ENCODE results near the gene FFAR2.
"Not testable (repeated sequence)": the region's sequence is repeated elsewhere in the genome, so short reads cannot be mapped to it uniquely, and the experiment has no call there.

The FFAR2 gene

DNA sequence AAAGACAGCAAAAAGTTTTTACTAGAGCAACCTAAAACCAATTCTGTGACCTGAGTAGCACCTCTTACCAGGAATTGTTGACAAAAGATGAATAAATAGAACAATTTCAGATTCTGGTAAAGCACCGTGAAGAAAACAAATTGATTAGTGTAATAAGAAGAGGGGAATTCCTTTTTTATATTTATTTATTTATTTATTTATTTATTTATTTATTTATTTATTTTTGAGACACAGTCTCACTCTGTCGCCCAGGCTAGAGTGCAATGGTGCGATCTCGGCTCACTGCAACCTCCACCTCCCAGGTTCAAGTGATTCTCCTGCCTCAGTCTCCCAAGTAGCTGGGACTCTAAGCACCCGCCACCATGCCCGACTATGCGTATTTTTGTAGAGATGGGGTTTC is 24.7 kb upstream of the FFAR2 start:
- not testable (repeated sequence) for DNase-seq (ENCODE audit: low read depth in 1 of 2, low spot score in 1 of 2)

DNA sequence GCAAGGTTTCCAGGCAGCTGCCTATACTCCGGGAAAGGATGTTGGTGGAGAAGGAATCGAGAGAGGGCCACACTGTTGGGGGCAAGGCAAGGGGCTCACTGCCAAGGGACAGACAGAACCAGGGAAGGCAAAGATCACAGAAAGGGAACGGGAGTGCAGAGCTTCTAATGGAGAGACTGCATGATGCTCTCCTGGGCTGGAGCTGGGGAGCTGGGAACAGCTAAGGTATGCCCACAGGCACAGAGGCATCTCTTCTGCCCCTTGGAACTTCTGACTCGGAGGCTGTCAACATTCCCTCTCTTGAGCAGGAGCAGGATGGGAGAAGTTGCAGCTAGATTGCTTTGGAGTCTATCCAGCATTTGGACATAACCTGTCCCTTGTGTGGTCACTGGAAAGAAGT is 22.4 kb upstream of the FFAR2 start:
- DNase-seq (ENCODE audit: low read depth in 1 of 2, low spot score in 1 of 2), result no peak

DNA sequence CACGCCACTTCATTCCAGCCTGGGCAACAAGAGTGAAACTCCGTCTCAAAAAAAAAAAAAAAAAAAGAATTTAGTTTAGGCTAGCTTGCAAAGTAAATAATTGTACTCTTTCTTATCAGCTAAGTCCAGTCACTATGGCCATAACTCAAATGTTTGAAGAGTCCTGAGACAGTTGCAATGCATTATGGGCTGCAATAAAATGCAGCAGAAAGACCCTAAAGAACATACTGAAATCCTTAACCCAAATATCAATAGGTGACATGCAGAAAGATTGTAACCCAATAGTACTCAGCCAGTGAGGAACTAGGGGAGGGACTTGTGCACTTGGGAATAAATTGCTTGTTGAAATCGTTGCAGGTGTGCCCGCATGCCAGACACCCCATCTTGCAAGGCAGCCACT is 20.9 kb upstream of the FFAR2 start:
- no peak for DNase-seq (ENCODE audit: low read depth in 1 of 2, low spot score in 1 of 2)

DNA sequence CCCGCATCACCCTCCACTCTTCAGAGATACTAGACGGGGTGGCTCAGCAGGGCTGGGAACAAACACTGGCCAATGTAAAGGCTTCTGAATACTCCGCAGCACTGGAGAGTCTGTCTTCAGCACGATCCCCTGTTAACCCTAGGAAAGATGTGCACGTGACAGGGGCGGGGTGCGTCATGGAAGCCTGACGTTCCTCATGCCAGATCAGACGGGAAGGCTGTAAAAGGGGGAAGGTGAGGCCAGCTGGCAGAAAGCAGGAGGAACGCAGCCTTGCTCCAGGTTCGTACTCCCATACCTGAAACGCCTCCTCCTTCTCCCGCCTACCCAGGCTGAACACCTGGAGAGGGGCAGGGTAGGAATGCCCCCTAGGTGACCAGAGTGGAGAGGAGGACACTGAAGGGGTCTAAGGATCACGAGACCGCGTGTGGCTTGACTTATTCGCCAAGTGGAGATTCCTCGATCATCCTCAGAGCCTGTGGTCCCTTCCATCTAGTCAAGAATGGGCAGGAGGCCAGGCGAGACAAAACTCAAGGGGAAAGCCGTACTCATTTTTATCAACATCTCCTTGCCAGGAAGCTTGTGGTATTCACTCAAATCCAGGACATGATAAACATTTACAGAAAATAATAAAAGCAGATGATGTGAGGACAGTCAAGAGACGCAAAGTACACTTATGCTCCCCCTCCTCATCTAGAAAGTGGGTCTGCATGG is 18.2 kb upstream of the FFAR2 start:
- DNase-seq (ENCODE audit: low read depth in 1 of 2, low spot score in 1 of 2), result no peak

DNA sequence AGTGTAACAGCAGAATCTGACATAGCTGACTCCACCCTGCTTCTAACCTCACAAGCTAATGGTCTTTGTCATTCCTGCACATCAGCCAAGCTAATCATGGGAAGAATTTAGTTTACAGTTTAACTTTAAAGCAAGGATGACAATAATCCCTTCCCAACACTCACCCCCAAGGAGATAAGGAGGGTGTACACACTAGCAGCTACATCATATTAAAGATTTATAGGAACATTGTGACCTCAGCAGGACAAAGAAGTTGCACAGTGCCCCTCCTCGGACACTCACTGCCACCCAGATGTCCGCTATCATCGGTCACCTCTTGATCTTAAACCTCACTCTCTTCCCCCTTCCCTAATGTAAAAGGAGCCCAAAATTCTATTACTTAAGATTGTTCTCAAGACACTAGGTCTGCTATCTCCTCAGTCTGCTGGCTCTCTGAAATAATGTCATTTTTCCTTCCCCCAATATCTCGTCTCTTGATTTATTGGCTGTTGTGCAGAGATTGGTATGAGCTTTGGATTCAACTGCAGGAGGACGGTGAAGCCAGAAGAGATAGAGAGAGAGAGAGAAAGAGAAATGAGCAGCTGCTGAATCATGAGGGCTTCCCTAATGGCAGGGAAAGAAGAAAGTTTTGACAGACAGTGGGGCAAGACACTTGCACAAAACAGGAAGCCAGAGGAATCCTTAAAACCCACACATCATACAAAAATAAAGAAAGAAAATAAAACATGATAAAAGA is 17.5 kb upstream of the FFAR2 start:
- DNase-seq (ENCODE audit: low read depth in 1 of 2, low spot score in 1 of 2), result no peak

DNA sequence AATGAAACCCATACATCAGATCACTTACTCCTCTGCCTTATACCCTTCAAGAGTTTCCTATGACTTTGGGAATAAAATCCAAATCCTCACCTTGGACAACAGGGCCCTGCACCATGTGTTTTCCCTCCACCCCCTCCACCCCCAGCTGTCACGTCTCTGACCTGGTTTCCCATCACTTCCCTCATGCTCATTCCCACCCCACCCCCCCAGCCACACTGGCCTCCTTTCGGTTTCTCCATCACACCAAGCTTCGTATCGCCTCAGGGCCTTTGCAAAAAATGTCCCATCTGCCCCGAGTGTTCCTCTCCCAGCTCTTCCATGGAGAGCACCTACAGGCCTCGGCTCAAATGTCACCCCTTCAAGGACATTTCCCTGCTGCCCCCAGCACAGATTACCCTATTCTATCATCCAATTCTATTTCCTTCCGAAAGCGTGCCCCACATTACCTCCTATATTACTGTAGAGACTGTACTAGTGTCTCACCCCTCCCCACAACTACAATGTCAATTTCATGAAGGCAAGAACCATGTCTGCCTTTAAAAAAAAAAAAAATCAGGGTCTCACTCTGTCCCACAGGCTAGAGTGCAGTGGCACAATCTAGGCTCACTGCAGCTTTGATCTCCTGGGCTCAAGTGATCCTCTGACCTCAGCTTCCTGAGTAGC is 16.8 kb upstream of the FFAR2 start:
- DNase-seq (ENCODE audit: low read depth in 1 of 2, low spot score in 1 of 2), result no peak

DNA sequence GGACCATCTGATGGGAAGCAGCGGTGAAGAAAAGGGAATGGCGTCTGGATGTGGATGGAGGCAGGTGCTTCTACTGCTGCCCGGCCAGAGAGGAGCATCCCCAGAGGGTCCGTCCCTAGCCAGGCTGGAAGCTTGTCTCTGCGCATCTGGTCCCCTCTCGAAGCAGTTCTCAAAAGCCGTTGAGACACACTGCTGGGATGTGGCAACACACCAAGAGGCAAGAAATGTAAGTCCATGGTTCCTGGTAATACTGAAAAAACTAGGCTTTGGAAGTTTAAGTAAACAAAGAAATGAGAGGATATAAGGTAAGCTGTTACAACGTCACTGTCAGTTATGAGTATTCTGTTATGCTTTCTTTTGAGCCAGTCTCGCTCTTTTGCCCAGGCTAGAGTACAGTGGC is 15.1 kb upstream of the FFAR2 start:
- no peak for DNase-seq (ENCODE audit: low read depth in 1 of 2, low spot score in 1 of 2)

DNA sequence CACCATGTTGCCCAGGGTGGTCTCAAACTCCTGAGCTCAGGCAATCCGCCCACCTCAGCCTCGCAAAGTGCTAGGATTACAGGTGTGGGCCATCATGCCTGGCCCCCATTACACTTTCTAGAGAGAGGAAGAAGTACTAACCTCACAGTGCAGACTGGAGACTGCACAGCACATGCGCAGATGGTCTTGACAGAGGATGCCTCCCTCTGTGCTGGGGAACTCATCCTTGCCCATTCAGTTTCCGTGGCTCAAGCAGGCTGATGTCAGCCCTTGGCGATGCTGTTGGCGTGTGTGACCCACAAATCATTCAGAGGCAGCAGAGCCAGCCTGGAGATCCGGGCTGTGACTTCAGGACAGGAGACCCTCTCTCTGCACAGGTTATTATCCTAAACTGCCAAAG is 14.6 kb upstream of the FFAR2 start:
- no peak for DNase-seq (ENCODE audit: low read depth in 1 of 2, low spot score in 1 of 2)

DNA sequence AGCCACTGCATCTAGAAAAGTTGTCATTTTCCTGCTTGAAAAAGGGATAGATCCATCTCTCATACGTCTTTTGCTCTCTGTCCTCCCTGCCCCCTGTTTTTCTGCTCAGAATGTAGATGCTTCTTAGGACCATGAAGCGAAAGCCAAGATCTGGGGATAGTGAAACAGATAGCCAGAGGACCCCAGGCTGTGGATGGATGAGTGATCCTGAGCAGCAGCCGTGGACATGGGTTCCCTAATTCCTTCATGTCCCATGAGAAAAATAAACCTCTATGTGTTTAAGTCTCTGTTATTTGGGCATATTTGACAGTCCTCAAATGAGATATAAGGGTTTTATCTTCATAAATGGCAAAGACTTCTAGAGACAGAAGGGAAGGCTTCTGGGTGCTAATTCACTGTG is 12.2 kb upstream of the FFAR2 start:
- no peak for DNase-seq (ENCODE audit: low read depth in 1 of 2, low spot score in 1 of 2)

DNA sequence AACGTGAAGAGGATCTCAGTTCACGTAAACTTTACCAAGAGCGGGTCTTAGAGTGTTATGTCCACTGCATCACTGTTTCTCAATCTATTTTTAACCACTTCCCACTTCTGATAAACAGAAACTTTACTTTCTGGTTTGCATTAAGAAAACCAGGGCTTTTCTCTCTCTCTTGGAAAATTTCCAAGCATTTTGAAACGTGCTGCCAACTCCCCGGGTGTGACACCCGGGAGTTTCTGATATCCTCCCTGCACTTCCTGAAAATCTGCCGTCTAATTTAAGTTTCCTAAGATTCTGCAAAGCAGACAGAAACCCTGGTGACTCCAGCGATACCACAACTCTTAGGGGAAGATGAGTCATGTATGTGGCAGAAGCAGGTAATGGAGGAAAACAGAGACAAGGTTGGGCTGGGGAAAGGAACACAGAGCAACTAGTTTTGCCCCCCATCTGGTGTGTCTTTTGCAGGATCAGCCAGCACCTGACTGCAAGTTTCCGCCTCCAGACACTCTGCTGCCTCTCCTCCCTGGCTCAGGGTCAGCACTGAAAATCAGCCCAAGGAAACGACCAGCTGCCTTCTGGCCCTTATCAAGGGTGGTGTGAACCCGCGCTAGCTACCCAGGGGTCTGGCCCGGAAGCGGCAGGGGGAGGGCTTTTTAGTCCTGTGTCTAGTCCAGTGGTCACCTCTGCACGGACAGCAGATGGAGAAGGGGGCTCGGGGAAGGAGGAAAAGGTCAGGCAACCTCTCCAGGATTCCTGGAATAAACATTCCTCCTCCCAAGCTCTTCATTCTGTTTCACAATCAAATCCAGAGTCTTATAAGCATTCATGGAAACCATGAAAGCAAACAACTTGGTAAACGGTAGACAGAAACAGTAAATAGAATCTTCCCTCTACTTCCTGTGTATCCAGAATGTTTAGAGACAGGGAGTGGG is 11.3 kb upstream of the FFAR2 start:
- DNase-seq (ENCODE audit: low read depth in 1 of 2, low spot score in 1 of 2), result no peak

DNA sequence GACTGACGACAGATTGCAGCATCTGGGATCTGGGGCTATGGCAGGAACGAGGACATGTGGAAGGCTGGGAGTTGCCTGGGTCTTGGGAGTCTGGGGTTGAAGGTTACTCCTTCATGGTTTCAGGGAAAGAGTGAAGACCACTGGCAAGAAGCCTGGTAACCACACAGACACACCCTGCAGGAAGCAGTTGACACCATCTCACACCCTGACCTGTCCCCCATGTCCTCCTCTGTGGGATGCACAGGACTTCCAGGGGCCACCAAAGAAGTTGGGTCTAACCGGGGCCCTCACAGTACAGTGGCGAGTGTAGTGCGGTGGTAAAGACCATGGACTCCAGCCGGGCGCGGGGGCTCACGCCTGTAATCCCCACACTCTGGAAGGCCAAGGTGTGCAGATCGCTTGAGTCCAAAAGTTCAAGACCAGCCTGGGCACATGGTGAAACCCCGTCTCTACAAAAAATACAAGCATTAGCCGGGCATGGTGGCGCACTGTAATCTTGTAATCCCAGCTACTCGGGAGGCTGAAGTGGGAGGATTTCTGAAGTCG is 10.6 kb upstream of the FFAR2 start:
- DNase-seq (ENCODE audit: low read depth in 1 of 2, low spot score in 1 of 2), result no peak

DNA sequence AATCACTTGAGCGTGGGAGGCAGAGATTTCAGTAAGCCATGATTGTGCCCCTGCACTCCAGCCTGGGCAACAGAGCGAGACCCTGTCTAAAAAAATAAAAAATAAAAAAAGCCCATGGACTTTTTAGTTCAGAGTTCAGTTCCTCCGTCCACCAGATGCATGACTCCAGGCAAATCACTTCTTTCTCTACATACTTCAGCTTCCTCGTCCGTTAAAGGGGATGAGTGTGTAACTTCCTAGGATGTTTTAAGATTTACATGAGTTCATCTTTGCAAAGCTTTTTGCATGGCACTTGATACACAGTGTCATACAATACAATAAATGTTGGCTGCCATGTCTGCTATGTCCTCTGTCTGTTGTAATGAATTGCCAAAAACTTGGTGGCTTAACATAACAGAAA is 10.0 kb upstream of the FFAR2 start:
- DNase-seq (ENCODE audit: low read depth in 1 of 2, low spot score in 1 of 2), result no peak

DNA sequence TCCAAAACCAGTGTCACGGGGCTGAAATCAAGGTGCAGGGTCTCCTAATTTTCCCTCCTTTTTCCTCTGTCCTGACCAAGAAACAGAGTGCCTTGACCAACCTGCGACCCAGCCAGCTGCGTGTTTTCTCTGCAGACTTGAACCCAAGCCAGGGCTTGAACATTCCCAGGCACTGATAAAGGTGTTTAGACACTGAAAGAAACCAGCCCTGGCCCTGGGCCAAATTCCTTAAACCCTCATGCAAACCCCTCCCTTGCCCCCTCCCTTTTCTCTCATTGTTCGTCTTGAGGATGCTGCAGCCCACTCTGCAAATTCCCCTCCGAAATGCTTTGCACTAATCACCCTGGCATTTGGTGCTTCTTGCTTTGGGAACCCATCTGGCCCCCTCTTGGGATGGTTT is 9.5 kb upstream of the FFAR2 start:
- no peak for DNase-seq (ENCODE audit: low read depth in 1 of 2, low spot score in 1 of 2)

DNA sequence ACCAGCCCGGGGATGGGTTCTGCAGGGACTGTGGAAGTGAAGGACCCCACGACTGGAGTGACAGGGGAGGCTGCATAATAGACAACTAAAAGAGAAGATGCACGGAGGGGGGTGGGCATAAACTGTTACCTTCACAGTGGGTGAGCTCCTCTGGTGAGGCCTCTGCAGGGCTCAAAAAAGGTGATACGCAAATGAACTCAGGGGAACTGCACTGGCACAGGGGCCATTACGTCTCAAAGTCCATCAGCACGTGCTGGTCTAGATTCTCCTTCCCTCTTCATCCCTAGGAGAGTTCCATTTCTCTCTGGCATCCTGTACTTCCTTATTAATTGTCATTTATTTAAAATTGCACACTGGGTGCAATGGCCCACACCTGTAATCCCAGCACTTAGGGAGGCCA is 8.1 kb upstream of the FFAR2 start:
- DNase-seq (ENCODE audit: low read depth in 1 of 2, low spot score in 1 of 2), result no peak

DNA sequence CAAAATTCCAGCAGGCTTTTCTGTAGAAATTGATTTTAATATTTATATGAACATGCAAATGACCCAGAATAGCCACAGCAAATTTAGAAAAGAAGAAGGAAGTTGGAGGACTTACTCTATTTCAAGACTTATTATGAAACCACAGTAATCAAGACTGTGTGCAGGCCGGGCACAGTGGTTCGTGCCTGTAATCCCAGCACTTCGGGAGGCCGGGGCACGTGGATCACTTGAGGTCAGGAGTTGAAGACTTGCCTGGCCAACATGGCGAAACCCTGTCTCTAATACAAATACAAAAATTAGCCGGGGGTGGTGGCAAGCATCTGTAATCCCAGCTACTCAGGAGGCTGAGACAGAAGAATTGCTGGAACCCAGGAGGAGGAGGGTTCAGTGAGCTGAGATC is 6.0 kb upstream of the FFAR2 start:
- DNase-seq (ENCODE audit: low read depth in 1 of 2, low spot score in 1 of 2), result no peak

DNA sequence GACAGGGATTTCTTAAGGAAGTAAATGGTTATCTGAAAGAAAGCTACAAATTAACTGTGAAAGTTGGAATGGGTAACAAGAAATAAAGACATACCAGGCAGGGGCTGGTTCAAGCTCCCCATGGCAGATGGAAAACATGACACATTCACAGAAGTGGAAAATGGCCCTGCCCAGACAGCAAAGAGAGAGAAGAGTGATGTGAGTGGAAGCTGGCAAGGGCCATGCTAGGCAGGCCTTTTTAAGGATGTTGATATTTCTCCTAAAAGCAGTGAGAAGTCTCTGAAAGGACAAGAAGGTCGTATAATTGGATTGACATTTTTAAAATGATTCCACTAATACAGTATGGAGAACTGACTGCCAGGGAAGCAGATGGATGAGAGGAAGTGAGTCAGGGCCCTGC is 3.3 kb upstream of the FFAR2 start:
- DNase-seq (ENCODE audit: low read depth in 1 of 2, low spot score in 1 of 2), result no peak

DNA sequence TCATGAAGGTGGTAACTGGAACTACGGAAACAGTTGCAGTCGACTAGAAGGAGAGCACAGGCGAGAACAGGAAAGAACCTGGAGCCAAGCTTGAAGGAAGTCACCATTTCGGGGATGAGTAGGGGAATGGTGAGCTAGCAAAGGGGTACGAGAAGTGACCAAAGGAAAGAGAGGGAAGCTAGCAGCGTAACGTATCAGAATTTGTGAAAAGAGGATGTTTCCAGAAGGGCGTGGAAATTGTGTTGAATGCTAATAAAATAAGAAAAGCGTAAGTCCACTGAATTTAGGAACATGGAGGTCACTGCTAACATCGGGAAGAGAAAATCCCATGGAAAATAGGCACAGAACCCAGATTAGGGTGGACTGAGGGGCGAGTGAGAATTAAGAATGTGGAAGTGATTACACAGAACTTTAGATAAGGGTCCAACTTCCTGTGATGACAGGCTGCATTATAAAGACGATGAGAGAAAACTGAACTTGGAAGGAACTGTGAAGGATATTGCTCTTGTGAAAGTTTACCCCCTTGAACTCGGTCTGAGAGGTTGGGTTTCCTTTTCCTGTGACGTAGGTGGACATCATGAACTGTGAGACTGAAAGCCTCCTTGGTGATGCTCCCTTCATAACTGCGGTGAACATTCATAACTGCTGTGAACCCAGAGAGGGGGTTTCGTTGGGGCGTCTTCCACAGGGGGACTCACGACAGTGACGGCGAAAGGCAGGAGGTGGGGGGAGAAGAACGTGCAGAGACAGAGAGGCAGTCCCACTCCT is 2.0 kb upstream of the FFAR2 start:
- DNase-seq (ENCODE audit: low read depth in 1 of 2, low spot score in 1 of 2), result no peak

DNA sequence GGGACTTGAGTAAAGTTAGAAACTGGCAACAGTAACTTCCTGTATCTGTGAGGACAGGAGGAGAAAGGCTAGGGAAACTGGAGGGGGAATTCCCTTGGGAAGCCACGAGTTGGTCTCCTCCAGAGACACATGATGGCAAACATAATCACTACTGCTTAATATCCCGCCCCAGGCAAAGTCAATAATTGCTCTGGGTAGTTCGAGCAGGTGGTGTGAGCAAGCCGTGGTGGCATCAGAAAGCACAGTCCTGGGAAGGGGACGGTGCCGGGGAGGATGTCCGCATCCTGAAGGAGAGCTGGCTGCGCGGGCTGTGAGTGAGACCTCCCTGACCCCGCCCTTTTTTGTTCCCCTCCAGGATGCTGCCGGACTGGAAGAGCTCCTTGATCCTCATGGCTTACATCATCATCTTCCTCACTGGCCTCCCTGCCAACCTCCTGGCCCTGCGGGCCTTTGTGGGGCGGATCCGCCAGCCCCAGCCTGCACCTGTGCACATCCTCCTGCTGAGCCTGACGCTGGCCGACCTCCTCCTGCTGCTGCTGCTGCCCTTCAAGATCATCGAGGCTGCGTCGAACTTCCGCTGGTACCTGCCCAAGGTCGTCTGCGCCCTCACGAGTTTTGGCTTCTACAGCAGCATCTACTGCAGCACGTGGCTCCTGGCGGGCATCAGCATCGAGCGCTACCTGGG is 1.4 kb downstream of the FFAR2 start:
- no peak for DNase-seq (ENCODE audit: low read depth in 1 of 2, low spot score in 1 of 2)

DNA sequence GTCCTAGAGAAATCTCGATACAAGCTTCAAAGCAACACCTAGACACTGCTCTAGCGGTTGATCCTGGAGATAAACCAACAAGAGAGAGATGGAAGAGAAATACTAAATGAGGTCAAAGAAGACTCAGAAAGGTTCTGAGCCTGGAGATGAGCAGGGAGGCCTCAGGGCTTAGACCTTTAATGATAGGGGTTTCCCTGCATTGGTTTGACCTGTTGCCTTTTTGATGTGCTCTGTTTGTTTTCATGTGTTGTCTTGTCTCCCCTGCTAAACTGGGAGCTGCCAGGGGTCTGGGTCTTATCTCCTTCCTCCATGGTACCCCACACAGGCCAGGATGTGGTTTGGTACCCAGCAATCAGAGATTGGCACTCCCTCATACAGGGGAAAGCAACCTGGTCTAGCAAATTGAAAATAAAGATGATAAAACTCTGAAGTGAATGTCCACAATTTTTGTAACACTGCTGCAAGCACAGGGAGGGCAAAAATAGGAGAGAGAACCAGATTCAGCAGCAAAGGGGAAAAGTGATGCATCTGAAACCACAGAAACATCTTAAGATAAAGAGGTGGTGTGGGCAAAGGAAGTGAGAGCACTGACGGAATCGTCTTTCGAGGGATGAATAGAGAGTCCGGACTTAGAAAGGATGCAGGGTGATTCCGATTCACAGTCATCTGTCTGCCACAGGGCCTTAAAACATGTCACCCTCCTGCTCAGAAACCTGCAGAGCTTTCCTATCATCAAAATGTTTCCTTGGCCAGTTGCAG is 3.5 kb downstream of the FFAR2 start:
- DNase-seq (ENCODE audit: low read depth in 1 of 2, low spot score in 1 of 2), result no peak

All from activated T-helper 1 cell treated with anti-CD3 and anti-CD28 coated beads, Interleukin-2, amount 50 U/mL, for 16 hours (primary cell).